ENCODE results near the gene SHISAL2A. TPM values are rescaled to one million over a fixed set of nuclear protein-coding genes. Genes with fewer than 3 reads are reported as not detected.

Gene SHISAL2A
- total and polyA plus RNA-seq, 2 of the 13 experiments (the other 11 are each of a cell fraction or from before 2014, with no cell fraction given): not detected

GRCh38 chr1:52621950-52622349 lies 11.0 kb upstream of the SHISAL2A start:
- ChIA-PET CTCF (ENCODE audit: low intra/inter-chr PET ratio, low total read pairs) (no interaction called here), POLR2A (no interaction called here)
- H3K27ac ChIP-seq (ENCODE audit: extremely low read length, insufficient read depth, low read length): no peak overlapping the region
- H2AFZ ChIP-seq (ENCODE audit: low read length): no peak overlapping the region
- no peaks in the 10 kb centered on the region for H3K27me3 ChIP-seq (ENCODE audit: control insufficient read depth in 1 of 2, insufficient read depth in 2 of 2, low read length in 2 of 2)
- H3K4me2 ChIP-seq (ENCODE audit: low read depth, low read length): no peak overlapping the region
- in situ Hi-C loops (cut with HindIII; ENCODE audit: extremely low pct_ligation_motif_present, low pct_unique_long_range_greater_than_20kb) (no loop called here), intact Hi-C loops (cut with micrococcal nuclease; ENCODE audit: unreplicated experiment) (no loop called here)
- BruUV-seq (replicated peaks): no TSS peak
- H3K9me3 ChIP-seq (ENCODE audit: low read length): peaks cover 10% of the 10 kb centered on the region
- FAIRE-seq (no peak), ATAC-seq (no peak), DNase-seq (ENCODE audit: low spot score) (no peak)
- peaks cover 8% of the 10 kb centered on the region; the same call in 1 of the 2 replicates for H3K4me1 ChIP-seq (ENCODE audit: insufficient read depth, low read length)
- H3K9ac ChIP-seq (ENCODE audit: insufficient read depth, low read depth, low read length): no peak overlapping the region
- WGBS (ENCODE audit: low lambda C conversion rate): 48% methylated on average over 2 of the region's 2 CpGs
- H3K36me3 ChIP-seq (replicated peaks in 1 of 2; ENCODE audit: control insufficient read depth in 1 of 2, insufficient read depth in 2 of 2, low read length in 2 of 2): no peaks in the 10 kb centered on the region
- TF ChIP-seq POLR2AphosphoS2 (IDR thresholded peaks at IDR 0.05; ENCODE audit: low read depth, low read length) (no peak), EHMT2 (IDR thresholded peaks at IDR 0.05; ENCODE audit: borderline replicate concordance, low read depth, low read length) (no peak), PLSCR1 (CRISPR knock-in tag; IDR thresholded peaks at IDR 0.05; ENCODE audit: borderline replicate concordance) (no peak), ZSCAN31 (CRISPR knock-in tag; IDR thresholded peaks at IDR 0.05; ENCODE audit: low read depth) (no peak), ZNF737 (CRISPR knock-in tag; IDR thresholded peaks at IDR 0.05; ENCODE audit: borderline replicate concordance) (no peak), ZNF75D (CRISPR knock-in tag; IDR thresholded peaks at IDR 0.05; ENCODE audit: borderline replicate concordance) (no peak), ATM (IDR thresholded peaks at IDR 0.05; ENCODE audit: borderline replicate concordance) (no peak), MAX (IDR thresholded peaks at IDR 0.05) (no peak), RAD51 (IDR thresholded peaks at IDR 0.05; ENCODE audit: borderline replicate concordance) (no peak), KLF11 (CRISPR knock-in tag; IDR thresholded peaks at IDR 0.05) (no peak), DNMT3B (CRISPR knock-in tag; conservative IDR thresholded peaks at IDR 0.05) (no peak)
- TF ChIP-seq, protein P1, sequence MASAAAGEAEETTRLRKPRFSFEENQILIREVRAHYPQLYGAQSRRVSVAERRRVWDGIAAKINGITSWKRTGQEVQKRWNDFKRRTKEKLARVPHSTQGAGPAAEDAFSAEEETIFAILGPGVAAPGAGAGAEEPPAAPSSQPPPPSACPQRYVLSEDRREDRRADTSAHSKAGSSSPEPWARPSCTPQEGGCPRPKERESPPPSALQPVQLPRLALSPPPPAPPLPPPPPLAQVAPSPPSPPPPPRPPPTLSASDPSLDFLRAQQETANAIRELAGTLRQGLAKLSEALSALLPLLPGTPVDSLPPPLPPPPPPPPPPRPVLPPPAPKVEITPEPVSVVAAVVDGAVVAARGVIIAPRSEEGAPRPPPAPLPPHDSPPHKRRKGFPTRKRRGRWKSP (CRISPR knock-in tag; IDR thresholded peaks at IDR 0.05): no peak
- no peaks in the 10 kb centered on the region for H4K20me1 ChIP-seq (ENCODE audit: insufficient read depth, low read length)
- H3K4me3 ChIP-seq (replicated peaks in 1 of 3; ENCODE audit: insufficient read depth in 1 of 3, low read depth in 2 of 3, low read length in 3 of 3): no peak overlapping the region
- H3K79me2 ChIP-seq (ENCODE audit: insufficient read depth, low read length): no peaks in the 10 kb centered on the region

Measured in HepG2 (cell line).